Measurements from ENCODE around the gene TIMP3.
A peak's percentile ranks its signal among the peaks of the same experiment; 100 is the strongest.

Gene TIMP3

DNA sequence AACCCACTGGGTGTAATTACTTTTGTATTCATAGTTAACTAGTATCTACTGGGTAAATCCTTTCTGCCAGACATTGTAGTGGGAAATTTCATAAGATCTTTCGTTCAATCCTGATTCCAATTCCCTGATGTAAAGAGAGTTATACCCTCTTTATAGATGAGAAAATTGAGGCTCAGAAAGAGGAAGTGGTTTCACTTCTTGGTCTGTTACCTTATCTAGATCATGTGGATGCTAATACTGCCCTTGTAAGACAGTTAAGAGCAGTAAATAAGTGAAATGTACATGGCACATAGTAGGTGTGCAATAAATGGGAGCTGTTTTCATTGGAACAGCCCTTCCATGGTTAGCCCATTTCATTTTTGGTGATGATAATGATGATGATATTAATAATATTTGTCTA, 46.7 kb downstream of the TIMP3 start:
- DNase-seq (ENCODE audit: low read depth): no peak
- no peak overlapping the region for H3K4me3 ChIP-seq (ENCODE audit: low read depth, low read length)
- TF ChIP-seq, protein P1, sequence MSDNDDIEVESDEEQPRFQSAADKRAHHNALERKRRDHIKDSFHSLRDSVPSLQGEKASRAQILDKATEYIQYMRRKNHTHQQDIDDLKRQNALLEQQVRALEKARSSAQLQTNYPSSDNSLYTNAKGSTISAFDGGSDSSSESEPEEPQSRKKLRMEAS (IDR thresholded peaks at IDR 0.05; ENCODE audit: low read depth, low read length): no peak
- no peak for TF ChIP-seq POLR2A (IDR thresholded peaks at IDR 0.05; ENCODE audit: extremely low read depth, insufficient read length)

DNA sequence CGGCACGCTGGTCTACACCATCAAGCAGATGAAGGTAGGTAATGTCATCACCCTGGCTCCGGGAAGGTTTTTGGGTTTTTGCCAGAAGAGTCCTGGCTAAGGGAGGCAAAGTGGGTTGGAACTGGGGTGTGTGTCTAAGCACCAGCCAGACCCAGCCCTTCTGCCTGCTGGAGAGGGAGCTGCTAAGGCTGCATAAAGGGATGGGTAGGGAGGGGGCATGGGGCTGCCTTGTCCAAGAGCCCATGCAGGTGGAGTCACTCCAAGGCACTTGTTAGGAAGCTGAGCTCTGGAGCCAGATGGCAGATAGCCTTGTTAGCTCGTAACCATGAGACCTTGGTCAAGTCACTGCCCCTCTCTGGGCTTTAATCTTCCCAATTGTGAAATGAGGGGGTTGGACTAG, 48.0 kb downstream of the TIMP3 start:
- no peak overlapping the region for H3K4me3 ChIP-seq (ENCODE audit: low read depth, low read length)
- no peak for DNase-seq (ENCODE audit: low read depth)
- TF ChIP-seq, protein P1 (IDR thresholded peaks at IDR 0.05; ENCODE audit: low read depth, low read length): no peak
- TF ChIP-seq MYC (IDR thresholded peaks at IDR 0.05; ENCODE audit: low read depth, low read length) (no peak), POLR2A (IDR thresholded peaks at IDR 0.05; ENCODE audit: extremely low read depth, insufficient read length) (no peak)
- TF ChIP-seq, protein P2, sequence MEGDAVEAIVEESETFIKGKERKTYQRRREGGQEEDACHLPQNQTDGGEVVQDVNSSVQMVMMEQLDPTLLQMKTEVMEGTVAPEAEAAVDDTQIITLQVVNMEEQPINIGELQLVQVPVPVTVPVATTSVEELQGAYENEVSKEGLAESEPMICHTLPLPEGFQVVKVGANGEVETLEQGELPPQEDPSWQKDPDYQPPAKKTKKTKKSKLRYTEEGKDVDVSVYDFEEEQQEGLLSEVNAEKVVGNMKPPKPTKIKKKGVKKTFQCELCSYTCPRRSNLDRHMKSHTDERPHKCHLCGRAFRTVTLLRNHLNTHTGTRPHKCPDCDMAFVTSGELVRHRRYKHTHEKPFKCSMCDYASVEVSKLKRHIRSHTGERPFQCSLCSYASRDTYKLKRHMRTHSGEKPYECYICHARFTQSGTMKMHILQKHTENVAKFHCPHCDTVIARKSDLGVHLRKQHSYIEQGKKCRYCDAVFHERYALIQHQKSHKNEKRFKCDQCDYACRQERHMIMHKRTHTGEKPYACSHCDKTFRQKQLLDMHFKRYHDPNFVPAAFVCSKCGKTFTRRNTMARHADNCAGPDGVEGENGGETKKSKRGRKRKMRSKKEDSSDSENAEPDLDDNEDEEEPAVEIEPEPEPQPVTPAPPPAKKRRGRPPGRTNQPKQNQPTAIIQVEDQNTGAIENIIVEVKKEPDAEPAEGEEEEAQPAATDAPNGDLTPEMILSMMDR (IDR thresholded peaks at IDR 0.05; ENCODE audit: low read depth, low read length): no peak

DNA sequence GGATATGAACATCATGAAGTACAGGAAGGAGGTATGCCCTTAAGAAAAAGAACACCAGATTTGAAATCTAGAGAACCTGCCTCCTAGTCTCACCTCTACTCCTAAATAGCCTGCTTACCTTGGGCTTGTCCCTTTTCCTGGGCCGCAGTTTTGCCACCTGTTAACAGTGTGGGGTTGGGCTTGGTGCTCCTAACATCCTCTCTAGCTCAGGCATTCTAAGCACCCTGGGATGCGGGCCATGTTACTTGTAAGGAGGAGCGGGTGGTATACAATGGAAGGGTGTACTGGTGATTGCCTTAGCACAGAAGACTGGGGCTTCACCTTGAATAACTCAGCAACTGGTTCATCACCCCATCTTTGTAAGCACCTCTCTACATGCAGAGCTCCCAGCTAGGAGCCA, 48.7 kb downstream of the TIMP3 start:
- no peak overlapping the region for H3K4me3 ChIP-seq (ENCODE audit: low read depth, low read length)
- DNase-seq (ENCODE audit: low read depth): no peak
- no peak for TF ChIP-seq MYC (IDR thresholded peaks at IDR 0.05; ENCODE audit: low read depth, low read length)
- no peak for TF ChIP-seq POLR2A (IDR thresholded peaks at IDR 0.05; ENCODE audit: extremely low read depth, insufficient read length)
- TF ChIP-seq, protein P2 (IDR thresholded peaks at IDR 0.05; ENCODE audit: low read depth, low read length): no peak
- TF ChIP-seq, protein P1 (IDR thresholded peaks at IDR 0.05; ENCODE audit: low read depth, low read length): no peak

DNA sequence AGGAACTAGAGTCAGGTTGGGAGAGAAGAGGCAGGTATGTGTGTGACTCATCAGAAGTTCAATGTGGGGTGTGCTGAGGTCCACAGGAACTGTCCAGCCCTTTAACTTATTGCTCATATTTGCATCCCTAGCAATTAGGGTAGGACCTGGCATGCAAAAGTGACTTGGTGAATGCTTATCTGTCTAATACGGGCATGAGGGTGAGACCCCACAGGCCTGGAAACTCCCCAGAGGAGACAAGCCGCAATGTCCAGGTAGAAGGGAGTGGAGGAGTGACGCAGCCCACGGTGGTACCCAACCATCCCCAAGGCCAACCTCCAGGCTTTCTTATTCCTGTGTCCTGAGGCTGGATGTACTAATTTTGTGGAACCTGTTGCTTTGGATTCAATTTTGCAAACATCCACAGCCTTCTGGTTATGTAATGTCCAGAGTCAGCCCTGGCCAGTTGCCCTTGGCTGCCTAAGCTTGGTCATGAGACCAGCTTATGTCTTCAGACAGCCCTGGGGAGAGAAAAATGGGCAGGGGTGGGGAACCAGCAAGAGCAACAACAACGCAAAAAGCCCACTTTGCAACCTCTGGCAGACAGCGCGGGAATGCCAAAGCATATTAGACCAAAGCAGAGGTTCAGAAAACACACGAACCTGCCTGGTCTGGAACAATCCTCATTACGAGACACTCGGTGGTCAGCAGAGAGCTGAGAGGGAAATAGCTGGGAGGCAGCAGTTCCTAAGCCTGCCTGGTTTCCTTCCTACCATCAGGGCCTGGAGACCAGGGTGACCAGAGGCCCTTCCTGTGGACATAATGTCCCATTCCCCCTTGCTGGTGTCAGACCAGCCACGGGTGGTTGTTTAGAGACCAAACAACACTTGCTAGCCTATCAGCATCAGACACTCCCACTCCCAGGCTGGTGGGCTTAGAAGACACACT, 49.3 kb downstream of the TIMP3 start:
- TF ChIP-seq POLR2A (IDR thresholded peaks at IDR 0.05; ENCODE audit: extremely low read depth, insufficient read length) (no peak), MYC (IDR thresholded peaks at IDR 0.05; ENCODE audit: low read depth, low read length) (no peak)
- TF ChIP-seq, protein P2 (IDR thresholded peaks at IDR 0.05; ENCODE audit: low read depth, low read length): no peak
- TF ChIP-seq, protein P1 (IDR thresholded peaks at IDR 0.05; ENCODE audit: low read depth, low read length): no peak
- H3K4me3 ChIP-seq (ENCODE audit: low read depth, low read length): no peak overlapping the region
- DNase-seq (ENCODE audit: low read depth): no peak

DNA sequence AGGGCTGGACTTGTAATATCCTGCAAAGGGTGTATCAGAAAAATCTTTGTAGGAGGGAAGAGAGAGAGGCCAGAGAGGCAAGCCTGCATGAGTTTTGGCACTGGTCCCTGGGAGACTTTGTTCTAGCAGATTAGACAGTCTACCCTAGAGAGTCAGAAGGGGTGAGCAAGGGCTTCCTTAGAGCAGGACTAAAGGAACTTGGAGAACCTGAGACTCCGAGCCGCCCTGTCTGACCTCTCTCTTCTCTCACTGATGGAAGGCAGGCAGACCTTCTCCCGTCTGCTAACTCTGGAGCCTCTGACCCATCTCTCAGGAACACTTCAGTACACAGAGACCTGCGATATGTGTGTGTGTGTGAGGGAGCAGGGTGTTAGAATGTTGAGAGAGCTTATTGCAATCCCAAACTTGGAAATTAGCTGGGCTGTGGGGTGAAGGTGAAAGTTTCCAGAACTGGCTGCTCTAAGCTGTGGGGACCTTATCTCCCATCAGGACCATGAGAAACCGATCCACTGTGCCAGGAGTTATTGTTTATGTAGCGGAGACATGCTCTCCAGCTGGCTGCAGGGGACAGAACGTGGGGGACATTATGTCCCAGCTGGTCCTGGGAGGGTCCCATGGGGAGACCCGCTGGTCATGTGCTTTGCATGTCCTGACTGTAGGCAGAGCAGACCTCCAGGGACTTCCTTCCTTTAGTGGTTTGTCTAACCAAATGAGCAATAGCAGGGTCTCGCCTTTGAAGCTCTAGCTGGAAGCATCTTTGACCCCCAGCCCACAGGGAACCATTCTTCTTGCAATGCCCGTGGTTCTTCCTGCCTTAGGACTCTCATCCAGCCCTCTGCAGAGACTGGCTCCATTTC, 51.1 kb downstream of the TIMP3 start:
- H3K4me3 ChIP-seq (ENCODE audit: low read depth, low read length): no peak overlapping the region
- DNase-seq (ENCODE audit: low read depth): peak; percentile 19
- no peak for TF ChIP-seq MYC (IDR thresholded peaks at IDR 0.05; ENCODE audit: low read depth, low read length)
- TF ChIP-seq, protein P1 (IDR thresholded peaks at IDR 0.05; ENCODE audit: low read depth, low read length): no peak
- no peak for TF ChIP-seq POLR2A (IDR thresholded peaks at IDR 0.05; ENCODE audit: extremely low read depth, insufficient read length)
- TF ChIP-seq, protein P2 (IDR thresholded peaks at IDR 0.05; ENCODE audit: low read depth, low read length): no peak

All from NB4 (cell line).